PC-3 (cell line): ENCODE data around the gene GAS2L1.

Source experiments
- CTCF ChIP-seq: fragments of 300-600 bp; sonication (generic); conservative IDR thresholded peaks from 2 replicates; pipeline ENCODE4 v1.5.1; 2017; ENCODE audit warnings: antibody characterized with exemption, low read depth, mild to moderate bottlenecking, low read length
- EZH2phosphoT487 ChIP-seq: fragments of 300-600 bp; sonication (generic); IDR thresholded peaks from 2 replicates; pipeline ENCODE4 v1.6.1; 2018; ENCODE audit warnings: mild to moderate bottlenecking, antibody characterized with exemption, low read length, borderline replicate concordance

- no peak for TF ChIP-seq EZH2phosphoT487
- TF ChIP-seq CTCF: no peak
Observed at GRCh38 chr22:29268511-29269229, 37.8 kb upstream of the GAS2L1 start.
